GM11168 (cell line): ENCODE data around the gene CDKL2.
"Not testable (repeated sequence)": the region's sequence is repeated elsewhere in the genome, so short reads cannot be mapped to it uniquely, and the experiment has no call there.

Experiments used
- in situ Hi-C: fragments of 300-500 bp; cut with MboI; formaldehyde crosslinking; loops from one replicate; pipeline ENCODE4 v1.12.0; 2022; ENCODE audit warnings: low sequenced_read_pairs; ENCODE audit not compliant: unreplicated experiment

Gene CDKL2

DNA sequence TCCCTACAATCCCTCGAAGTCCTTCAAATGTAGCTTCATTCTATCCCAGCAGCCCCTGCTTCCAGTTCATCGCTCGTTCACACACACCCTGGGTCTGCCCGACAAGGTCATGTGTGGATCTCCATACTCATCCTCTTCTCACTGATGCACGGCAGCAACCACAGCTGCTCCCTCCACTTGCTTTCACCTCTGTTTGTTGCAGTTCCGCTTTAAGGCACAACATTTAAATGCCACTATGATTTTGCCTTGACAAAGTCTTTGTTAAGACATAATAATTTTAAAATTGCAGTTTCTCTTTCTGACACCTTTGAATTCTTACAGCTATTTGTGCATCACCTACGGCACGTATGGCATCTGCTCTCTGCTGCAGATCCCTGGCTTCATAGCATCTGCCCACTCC, 72.6 kb downstream of the CDKL2 start:
- in situ Hi-C loops = no loop called here

DNA sequence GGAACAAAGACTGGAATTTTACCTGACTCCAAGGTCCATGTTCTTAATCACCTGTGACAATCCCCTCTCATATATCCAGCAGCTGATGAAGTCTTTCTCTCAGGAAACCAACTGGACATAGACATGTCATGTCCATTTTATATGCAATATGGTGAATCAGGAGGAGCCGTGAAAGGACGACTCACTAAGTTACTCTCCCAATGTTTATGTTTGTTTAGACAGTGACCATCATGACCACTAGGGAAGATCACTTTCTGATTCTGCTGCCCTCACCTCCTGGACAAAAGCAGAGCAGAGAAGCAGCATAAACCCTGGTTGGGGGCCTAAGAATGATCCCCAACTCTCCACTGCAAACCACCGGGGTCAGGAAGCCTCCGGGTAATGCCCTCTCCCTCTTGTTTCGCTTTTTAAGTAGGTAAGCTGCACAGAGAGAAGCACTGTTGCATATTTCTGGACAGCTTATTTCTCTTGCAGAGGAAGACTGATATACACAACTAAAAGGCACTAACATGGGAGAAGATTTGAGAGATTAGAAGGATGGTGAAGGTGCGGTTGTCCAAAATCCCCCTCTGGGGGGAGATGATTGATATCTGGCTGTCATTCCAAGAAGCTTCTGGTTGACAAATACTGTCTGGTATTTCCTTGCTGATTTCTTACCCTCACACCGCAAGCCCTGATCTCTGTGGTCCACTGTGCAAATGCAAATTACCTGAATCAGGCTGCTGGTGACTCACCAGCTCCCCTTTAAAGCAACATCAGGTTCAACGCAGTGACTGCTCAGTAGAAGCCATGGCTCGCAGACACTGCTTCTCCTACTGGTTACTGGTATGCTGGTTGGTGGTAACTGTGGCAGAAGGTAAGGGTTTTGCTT, 74.8 kb downstream of the CDKL2 start, which contains the start of gene ODAPH:
ODAPH (plus strand) TSS at position 773 of the 871 bp plus-strand sequence; CDS start at position 790, 17 bp downstream.
- in situ Hi-C loops = no loop called here

GRCh38 chr4:75552452-75552851, 77.9 kb downstream of the CDKL2 start:
- in situ Hi-C loops = no loop called here

- in situ Hi-C loops = no loop called here
Measured at GRCh38 chr4:75549019-75549418, 81.3 kb downstream of the CDKL2 start.

GRCh38 chr4:75547647-75548387, 82.5 kb downstream of the CDKL2 start:
- in situ Hi-C loops = no loop called here

- in situ Hi-C loops = no loop called here
Measured at GRCh38 chr4:75545526-75545925, 84.8 kb downstream of the CDKL2 start.

DNA sequence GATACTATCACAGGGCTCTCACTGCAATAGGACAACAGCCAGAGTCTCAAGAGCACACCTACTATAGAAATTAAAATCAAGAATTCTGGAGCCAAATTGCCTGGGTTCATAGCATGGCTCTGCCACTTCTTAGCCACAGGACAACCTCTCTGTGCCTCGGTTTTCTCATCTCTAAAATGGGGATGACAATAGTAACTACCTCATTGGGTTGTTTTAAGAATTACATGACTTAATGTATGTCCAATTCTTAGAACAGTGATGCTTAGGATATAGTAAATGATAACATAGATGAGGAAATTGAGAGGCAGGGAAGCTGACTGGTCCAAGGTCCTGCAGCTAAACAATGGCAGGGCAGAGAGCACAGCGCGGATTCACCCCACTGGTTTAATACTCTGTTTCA, 85.5 kb downstream of the CDKL2 start:
- in situ Hi-C loops = no loop called here

DNA sequence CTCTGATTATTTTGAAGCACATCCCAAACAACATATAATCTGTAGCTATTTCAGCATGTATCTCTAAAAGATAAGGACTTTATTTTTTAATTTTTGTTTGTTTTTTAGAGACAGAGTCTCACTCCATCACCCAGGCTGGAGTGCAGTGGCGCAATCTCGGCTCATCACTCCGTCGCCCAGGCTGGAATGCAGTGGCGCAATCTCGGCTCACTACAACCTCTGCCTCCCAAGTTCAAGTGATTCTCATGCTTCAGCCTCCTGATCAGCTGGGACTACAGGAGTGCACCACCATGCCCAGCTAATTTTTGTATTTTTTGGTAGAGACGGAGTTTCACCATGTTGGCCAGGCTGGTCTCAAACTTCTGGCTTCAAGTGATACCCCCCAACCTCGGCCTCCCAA, 86.1 kb downstream of the CDKL2 start:
- in situ Hi-C loops = not testable (repeated sequence)

DNA sequence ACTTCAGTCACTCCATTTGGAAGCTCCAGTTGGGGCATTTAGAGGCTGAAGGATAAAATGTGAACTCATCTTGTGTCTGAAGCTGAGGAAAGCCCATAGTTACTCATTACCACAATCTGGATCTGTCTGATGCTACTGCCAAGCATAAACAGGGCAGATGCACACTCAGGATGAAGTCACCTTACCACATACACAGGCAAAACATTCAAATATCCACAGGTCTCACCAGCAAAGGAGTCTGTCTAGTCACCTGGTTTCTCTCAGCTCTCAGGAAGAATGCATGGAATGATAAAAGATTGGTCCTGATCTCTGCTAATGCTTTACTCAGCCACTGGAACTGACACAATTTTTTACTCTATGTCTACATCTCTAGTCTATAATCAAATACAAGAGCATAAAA, 87.5 kb downstream of the CDKL2 start:
- in situ Hi-C loops = no loop called here

DNA sequence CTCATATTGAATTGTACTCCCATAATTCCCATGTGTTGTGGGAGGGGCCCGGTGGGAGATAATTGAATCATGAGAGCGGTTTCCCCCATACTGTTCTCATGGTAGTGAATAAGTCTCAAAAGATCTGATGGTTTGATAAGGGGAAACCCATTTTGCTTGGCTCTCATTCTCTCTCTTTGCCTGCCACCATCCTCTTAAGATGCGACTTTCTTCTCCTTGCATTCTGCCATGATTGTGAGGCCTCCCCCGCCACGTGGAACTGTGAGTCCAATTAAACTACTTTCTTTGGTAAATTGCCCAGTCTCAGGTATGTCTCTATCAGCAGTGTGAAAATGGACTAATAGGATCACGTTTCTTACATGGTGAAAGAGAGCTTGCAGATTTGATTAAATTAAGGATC, 93.0 kb downstream of the CDKL2 start:
- in situ Hi-C loops = not testable (repeated sequence)

- in situ Hi-C loops = not testable (repeated sequence)
Measured at GRCh38 chr4:75533926-75534325, 96.4 kb downstream of the CDKL2 start.

GRCh38 chr4:75533339-75533887, 96.9 kb downstream of the CDKL2 start:
- in situ Hi-C loops = not testable (repeated sequence)

DNA sequence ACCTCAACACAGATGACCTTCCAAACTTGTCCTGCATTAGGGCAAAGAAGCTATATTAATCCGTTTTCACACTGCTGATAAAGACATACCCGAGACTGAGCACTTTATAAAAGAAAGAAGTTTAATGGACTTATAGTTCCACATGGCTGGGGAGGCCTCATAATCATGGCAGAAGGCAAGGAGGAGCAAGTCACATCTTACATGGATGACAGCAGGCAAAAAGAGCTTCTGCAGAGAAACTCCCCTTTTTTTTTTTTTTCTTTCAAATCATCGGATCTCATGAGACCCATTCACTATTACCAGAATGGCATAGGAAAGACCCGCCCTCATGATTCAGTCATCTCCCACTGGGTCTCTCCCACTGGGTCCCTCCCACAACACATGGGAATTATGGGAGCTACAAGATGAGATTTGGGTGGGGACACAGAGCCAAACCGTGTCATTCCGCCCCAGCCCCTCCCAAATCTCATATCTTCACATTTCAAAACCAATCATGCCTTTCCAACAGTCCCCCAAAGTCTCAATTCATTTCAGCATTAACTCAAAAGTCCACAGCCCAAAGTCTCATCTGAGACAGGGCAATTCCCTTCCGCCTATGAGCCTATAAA, 98.7 kb downstream of the CDKL2 start:
- in situ Hi-C loops = not testable (repeated sequence)

GRCh38 chr4:75530556-75531322, 99.6 kb downstream of the CDKL2 start:
- in situ Hi-C loops = no loop called here
